Measurements from ENCODE around the gene MICU1.

GRCh38 chr10:72648301-72648700, 22.4 kb upstream of the MICU1 start:
- TF ChIP-seq ZNF8 (CRISPR knock-in tag; IDR thresholded peaks at IDR 0.05) (no peak), ARNTL (CRISPR knock-in tag; IDR thresholded peaks at IDR 0.05; ENCODE audit: borderline replicate concordance, low read depth) (no peak), CREB5 (CRISPR knock-in tag; IDR thresholded peaks at IDR 0.05; ENCODE audit: low read depth) (no peak)
